ENCODE results near the gene NELL2. TPM values are rescaled to one million over a fixed set of nuclear protein-coding genes. Genes with fewer than 3 reads are reported as not detected.
"Not testable (repeated sequence)": the region's sequence is repeated elsewhere in the genome, so short reads cannot be mapped to it uniquely, and the experiment has no call there.

NELL2 gene
- total RNA-seq, 1 donor: 0.36 TPM

DNA sequence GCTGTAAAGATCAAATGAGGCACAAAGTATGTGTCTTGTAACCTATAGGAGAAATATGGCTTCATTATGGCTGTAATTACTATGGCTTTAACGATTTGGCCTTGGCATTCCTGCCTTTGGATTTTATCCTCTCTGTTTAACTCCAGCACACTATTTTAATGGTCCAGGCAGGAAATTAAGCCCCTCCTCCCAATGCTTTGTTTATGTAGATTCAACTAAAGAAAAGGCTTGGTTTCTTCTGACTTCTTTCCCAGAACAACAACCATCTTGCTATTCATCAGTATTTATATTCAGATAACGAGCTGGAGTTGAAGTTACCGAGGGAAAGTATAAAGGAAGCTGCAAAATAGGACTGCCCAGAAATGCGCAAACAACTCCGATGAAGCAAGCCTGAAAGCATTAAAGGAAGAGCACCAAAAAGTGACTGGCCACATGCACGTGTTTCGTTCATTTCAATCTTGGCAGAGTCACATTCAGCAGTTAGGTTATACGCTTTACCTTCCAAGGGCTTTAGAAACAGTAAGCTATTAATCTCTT lies 104.6 kb downstream of the NELL2 start:
- DNase-seq (ENCODE audit: low read depth): no peak
- no peak overlapping the region for H3K4me3 ChIP-seq (ENCODE audit: low read depth, low read length)
- TF ChIP-seq, protein P1, sequence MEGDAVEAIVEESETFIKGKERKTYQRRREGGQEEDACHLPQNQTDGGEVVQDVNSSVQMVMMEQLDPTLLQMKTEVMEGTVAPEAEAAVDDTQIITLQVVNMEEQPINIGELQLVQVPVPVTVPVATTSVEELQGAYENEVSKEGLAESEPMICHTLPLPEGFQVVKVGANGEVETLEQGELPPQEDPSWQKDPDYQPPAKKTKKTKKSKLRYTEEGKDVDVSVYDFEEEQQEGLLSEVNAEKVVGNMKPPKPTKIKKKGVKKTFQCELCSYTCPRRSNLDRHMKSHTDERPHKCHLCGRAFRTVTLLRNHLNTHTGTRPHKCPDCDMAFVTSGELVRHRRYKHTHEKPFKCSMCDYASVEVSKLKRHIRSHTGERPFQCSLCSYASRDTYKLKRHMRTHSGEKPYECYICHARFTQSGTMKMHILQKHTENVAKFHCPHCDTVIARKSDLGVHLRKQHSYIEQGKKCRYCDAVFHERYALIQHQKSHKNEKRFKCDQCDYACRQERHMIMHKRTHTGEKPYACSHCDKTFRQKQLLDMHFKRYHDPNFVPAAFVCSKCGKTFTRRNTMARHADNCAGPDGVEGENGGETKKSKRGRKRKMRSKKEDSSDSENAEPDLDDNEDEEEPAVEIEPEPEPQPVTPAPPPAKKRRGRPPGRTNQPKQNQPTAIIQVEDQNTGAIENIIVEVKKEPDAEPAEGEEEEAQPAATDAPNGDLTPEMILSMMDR (IDR thresholded peaks at IDR 0.05; ENCODE audit: insufficient read depth, low read length): no peak

DNA sequence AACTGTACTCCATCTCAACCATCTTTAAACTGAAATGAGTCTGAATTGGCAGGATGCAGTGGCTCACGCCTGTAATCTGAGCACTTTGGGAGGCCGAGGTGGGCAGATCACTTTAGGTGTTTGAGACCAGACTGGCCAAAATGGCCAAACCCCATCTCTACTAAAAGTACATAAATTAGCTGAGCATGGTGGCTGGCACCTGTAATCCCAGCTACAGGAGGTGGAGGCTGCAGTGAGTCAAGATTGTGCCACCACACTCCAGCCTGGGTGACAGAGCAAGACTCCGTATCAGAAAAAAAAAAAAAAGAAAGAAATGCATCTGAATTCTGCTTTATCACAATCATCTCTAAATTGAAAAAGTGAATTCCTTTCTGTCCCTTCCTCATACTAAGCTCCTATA lies 110.3 kb downstream of the NELL2 start:
- no peak overlapping the region for H3K4me3 ChIP-seq (ENCODE audit: low read depth, low read length)
- TF ChIP-seq, protein P1 (IDR thresholded peaks at IDR 0.05; ENCODE audit: insufficient read depth, low read length): no peak
- no peak for DNase-seq (ENCODE audit: low read depth)

DNA sequence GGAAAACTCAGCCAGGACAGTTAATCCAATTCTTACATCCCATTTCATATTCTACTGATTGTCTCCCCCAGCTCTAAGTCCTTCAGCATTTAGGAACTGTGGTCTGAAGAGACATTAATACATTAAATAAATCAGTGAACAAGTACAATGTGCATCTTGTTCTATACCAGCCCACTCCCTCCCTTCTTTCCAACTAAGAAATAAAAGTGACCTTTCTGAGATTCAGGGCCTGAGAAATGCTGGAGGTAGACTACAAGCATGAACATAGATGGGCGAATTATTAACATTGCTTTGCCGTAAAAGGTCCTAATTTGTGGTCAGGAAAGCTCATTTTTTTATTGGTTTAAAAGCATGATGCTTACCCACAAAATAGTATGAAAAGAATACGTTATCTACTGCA lies 113.1 kb downstream of the NELL2 start:
- TF ChIP-seq, protein P1 (IDR thresholded peaks at IDR 0.05; ENCODE audit: insufficient read depth, low read length): no peak
- no peak overlapping the region for H3K4me3 ChIP-seq (ENCODE audit: low read depth, low read length)
- DNase-seq (ENCODE audit: low read depth): no peak

DNA sequence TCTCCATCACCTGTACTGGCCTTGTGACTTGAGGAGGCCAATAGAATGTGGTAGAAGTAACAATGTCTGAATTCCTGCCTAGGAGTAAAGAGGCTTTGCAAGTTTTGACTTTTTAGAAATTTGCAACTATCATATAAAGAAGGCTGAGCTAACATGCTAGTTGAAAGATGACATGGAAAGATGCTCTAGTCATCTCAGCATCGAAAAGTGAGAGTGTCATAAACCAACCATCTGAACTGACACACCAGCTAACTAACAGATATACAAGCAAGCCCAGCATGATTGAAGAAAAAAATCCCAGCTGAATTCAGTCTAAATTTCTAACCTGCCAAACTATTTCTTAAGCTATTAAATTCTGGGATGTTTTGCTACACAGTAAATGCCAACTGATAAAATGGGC lies 116.8 kb downstream of the NELL2 start:
- no peak for DNase-seq (ENCODE audit: low read depth)
- TF ChIP-seq, protein P1 (IDR thresholded peaks at IDR 0.05; ENCODE audit: insufficient read depth, low read length): no peak
- H3K4me3 ChIP-seq (ENCODE audit: low read depth, low read length): no peak overlapping the region

DNA sequence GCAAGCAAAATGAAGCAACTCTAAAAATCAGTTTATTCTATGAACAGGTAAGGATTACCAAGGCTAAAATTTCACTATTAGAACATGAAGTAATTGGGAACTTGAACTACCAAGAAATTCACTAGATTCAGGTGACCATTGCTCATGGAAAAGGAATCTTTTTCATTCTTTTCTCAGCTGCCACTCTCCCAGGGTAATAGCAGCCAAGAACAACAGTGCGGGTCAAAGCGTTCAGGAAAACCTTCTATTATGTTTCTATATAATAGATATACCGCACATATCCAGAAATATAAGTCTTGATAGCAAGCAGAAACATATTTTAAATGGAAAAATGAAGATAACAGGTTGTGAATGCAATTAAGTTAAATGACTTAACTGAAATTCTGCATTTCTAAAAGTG lies 125.6 kb downstream of the NELL2 start:
- no peak overlapping the region for H3K4me3 ChIP-seq (ENCODE audit: low read depth, low read length)
- DNase-seq (ENCODE audit: low read depth): no peak
- TF ChIP-seq, protein P1 (IDR thresholded peaks at IDR 0.05; ENCODE audit: insufficient read depth, low read length): no peak

DNA sequence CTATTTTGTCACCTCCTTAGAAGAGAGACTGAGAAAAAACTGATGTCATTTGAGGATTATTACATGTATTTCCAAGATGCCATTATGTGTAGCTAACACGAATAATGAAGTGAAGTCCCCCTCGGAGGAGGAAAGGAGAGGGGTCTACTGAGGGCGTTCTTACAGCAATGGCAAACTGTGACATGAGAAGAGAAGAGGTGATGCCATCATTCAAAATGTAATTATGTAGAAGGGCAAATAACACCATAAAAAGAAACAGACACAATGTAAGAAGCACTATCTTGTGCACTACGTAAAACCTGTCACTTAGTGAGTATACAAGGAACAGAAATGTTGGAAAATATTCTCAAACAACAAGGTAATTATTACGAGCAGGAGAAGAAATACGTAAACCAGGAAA lies 126.5 kb downstream of the NELL2 start:
- TF ChIP-seq, protein P1 (IDR thresholded peaks at IDR 0.05; ENCODE audit: insufficient read depth, low read length): no peak
- H3K4me3 ChIP-seq (ENCODE audit: low read depth, low read length): no peak overlapping the region
- no peak for DNase-seq (ENCODE audit: low read depth)

DNA sequence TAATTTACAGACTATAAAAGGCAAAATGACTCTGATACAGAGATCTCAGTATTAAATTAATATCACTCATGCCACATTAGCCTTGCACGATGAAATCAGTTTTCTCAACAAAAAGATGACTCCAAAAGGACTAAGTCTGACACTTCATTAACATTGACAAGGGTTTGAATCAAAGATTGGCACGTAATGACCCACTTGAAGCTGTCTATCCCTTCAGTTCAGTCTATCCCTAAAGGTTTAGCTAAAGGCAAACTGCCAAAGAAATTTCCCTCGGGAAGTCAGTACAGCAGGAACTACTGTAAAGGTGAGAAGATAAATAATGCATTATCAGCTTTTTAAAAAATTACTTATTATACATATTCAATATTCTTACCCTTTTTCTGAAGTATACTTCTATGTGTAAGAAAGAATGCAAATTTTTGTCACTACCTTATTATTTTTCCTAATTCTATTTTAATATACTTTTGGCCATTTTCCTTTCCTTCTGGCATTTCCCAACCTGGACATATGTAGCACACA lies 127.1 kb downstream of the NELL2 start:
- DNase-seq (ENCODE audit: low read depth): no peak
- TF ChIP-seq, protein P1 (IDR thresholded peaks at IDR 0.05; ENCODE audit: insufficient read depth, low read length): no peak
- no peak overlapping the region for H3K4me3 ChIP-seq (ENCODE audit: low read depth, low read length)

DNA sequence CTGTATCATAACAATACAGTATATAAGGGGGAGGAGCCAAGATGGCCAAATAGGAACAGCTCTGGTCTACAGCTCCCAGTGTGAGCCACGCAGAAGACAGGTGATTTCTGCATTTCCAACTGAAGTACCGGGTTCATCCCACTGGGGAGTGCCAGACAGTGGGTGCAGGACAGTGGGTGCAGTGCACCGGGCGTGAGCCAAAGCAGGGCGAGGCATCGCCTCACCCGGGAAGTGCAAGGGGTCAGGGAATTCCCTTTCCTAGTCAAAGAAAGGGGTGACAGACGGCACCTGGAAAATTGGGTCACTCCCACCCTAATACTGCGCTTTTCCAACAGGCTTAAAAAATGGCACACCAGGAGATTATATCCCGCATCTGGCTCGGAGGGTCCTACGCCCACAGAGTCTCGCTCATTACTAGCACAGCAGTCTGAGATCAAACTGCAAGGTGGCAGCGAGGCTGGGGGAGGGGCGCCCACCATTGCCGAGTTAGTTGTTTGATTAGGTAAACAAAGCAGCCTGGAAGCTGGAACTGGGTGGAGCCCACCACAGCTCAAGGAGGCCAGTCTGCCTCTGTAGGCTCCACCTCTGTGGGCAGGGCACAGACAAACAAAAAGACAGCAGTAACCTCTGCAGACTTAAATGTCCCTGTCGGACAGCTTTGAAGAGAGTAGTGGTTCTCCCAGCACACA lies 134.7 kb downstream of the NELL2 start:
- DNase-seq (ENCODE audit: low read depth); H3K4me3 ChIP-seq (ENCODE audit: low read depth, low read length): not testable (repeated sequence)
